Epithelial cell of esophagus (primary cell): ENCODE measurements around the gene RAB3A.
A peak's percentile ranks its signal among the peaks of the same experiment; 100 is the strongest.

Source experiments
- DNase-seq: peaks from one replicate; pipeline ENCODE4 v3.0.0; 2010; ENCODE audit warnings: low read depth
- H3K4me3 ChIP-seq: 2 replicates; pipeline ENCODE4 v1.5.1; 2011; ENCODE audit warnings: mild to moderate bottlenecking, low read length, control low read depth
- CTCF ChIP-seq: IDR thresholded peaks from 2 replicates; pipeline ENCODE4 v1.5.1; 2011; ENCODE audit warnings: low read depth, mild to moderate bottlenecking, low read length, control low read depth, inconsistent platforms; ENCODE audit not compliant: insufficient read depth; ENCODE audit errors: missing control alignments

Gene RAB3A

GRCh38 chr19:18224525-18225354 is 20.9 kb upstream of the RAB3A start:
- peak overlapping the region; percentile 43 for H3K4me3 ChIP-seq
- TF ChIP-seq CTCF, result no peak

GRCh38 chr19:18223860-18224524 is 20.1 kb upstream of the RAB3A start:
- no peak for DNase-seq
- H3K4me3 ChIP-seq, result peak overlapping the region; percentile 43
- no peak for TF ChIP-seq CTCF

More at GRCh38 chr19:18224525-18225354, 20.9 kb upstream of the RAB3A start:
- DNase-seq, result peak; percentile 99

- no peak overlapping the region for H3K4me3 ChIP-seq
- no peak for TF ChIP-seq CTCF
- no peak for DNase-seq
These were observed 18.2 kb upstream of the RAB3A start for GRCh38 chr19:18221815-18222725.

GRCh38 chr19:18220632-18221275 is 16.9 kb upstream of the RAB3A start:
- H3K4me3 ChIP-seq, result no peak overlapping the region
- TF ChIP-seq CTCF, result no peak
- DNase-seq, result no peak

- TF ChIP-seq CTCF, result no peak
- no peak overlapping the region for H3K4me3 ChIP-seq
- DNase-seq, result no peak
These were observed 16.2 kb upstream of the RAB3A start for GRCh38 chr19:18219911-18220631.

DNA sequence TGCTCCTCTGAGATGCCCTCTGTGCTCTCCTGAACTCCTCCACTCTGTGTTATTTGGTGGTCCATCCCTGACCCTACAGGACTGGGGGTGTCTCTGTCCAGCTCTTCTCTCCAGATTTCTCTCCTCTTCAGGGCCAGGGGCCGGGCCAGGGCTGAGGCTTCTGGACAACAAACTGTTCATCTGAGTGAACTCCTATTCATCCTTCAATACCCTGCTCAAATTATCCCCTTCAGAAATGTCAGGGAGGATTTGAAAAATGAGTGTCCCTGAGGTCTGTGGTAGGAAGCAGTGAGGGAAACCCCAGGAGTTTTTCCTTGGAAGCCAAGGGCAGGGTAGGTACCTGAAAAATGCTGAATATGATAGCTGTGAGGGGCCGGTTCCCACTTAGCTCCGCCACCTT is 14.8 kb upstream of the RAB3A start:
- no peak overlapping the region for H3K4me3 ChIP-seq
- DNase-seq, result no peak
- no peak for TF ChIP-seq CTCF
